A549 treated with Mapracorat at 1 μM for 4 hours (cell line): Measurements from ENCODE around the gene RASGRP3. TPM values are rescaled to one million over a fixed set of nuclear protein-coding genes. Genes with fewer than 3 reads are reported as not detected.

Experiments used
- total RNA-seq: library from RNA; stranded (reverse); fragments of 200-300 nt; extraction: Qiagen RNA extraction; gene quantifications from 5 replicates; pipeline ENCODE4 v1.2.3, GENCODE V29; 2022

RASGRP3 gene, protein sequence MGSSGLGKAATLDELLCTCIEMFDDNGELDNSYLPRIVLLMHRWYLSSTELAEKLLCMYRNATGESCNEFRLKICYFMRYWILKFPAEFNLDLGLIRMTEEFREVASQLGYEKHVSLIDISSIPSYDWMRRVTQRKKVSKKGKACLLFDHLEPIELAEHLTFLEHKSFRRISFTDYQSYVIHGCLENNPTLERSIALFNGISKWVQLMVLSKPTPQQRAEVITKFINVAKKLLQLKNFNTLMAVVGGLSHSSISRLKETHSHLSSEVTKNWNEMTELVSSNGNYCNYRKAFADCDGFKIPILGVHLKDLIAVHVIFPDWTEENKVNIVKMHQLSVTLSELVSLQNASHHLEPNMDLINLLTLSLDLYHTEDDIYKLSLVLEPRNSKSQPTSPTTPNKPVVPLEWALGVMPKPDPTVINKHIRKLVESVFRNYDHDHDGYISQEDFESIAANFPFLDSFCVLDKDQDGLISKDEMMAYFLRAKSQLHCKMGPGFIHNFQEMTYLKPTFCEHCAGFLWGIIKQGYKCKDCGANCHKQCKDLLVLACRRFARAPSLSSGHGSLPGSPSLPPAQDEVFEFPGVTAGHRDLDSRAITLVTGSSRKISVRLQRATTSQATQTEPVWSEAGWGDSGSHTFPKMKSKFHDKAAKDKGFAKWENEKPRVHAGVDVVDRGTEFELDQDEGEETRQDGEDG
- 0.43 to 1.1 TPM (median 0.71 TPM) in 5 replicates for total RNA-seq

DNA sequence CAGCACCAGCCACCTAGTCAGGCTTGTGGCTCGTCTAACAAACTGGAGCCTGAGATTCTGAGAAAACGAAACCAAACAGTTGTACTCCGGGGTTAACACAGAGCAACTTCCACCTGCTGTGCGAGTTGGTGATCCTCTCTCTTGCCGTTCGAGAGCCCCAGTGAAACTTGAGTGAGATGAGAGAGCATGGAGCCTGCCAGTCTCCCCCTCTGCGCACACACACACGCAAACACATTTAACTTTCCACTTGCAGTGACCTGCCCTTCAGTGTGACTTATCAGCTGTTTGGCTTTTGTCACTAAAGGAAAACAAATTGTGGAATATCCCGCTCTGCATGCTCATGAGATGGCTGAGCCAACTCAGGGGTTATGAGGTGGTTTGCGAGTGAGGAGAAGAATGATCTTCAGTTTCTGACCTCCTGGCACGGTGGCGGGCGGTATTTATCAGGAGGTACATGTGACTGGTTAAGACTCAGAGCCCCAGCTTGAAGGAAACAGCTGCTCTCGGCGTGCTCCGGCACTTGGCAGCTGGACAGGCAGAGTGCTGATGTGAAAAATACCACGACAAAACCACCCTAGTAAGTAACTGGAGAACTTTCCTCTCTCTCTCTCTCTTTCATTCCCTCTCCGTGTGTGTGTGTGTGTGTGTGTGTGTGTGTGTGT lies at the start of gene RASGRP3:
RASGRP3 (plus strand) TSS at position 519 of the 662 bp plus-strand sequence. CDS start 38,488 bp downstream, outside the sequence.

DNA sequence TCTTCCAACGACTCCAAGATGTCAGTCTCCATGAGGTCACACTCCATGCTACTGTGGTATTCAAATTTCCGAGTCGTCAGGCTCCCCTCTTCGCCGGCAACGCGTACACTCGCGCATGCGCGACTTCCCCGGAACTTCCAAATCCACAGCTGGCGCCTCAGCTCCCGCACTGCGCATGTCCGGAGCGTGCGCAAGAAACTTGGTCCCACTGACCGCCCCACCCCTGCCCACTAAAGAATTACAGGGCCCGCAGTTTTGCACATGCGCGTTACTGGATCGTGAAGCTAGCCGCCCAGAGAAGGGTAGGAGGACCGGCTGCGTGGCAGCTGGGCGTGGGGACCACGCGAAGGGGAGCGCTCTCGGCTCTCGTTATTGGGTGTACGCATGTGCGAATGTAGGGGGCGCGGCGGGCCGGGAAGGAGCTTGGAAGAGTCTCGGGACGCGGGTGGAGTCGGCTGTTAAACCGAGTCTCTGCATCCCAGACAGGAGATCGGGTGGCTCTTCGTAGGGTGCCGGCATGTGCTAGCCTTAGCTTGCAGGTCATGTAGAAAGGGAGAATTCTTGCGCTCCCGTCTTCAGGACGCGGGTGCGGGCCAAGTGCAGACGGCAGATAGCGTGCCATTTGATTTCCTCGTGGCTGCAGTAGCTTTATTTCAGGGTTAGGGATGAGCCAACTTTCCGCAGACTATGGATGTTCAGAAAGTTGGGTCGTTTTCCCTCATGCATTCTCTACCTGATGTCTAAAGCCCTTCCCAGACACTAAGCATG lies 122.9 kb downstream of the RASGRP3 start, which contains the start of gene FAM98A:
FAM98A (minus strand) TSS at position 125 of the 768 bp plus-strand sequence; CDS start at position 47, 78 bp downstream.

Other genes with a start within 250 kb of the RASGRP3 start
- gene FAM98A, start 122.7 kb downstream of the RASGRP3 start, total RNA-seq, result 52.9 to 92.6 TPM (median 72.4 TPM) in 5 replicates